Mesothelial cell of epicardium (in vitro differentiated cells): ENCODE measurements around the gene SLC39A12. TPM values are rescaled to one million over a fixed set of nuclear protein-coding genes. Genes with fewer than 3 reads are reported as not detected.
A peak's percentile ranks its signal among the peaks of the same experiment; 100 is the strongest.

ENCODE experiments used
- DNase-seq, 2 experiments: peaks; one replicate each; pipeline ENCODE4 v3.0.0; 2021; ENCODE audit warnings: low spot score in 2 of 2; ENCODE audit not compliant: unreplicated experiment in 2 of 2
- H3K27ac Mint-ChIP-seq: 2 replicates; pipeline ENCODE4 v1.8.0; 2021; ENCODE audit warnings: mixed read lengths
- H3K27me3 Mint-ChIP-seq: 2 replicates; pipeline ENCODE4 v1.8.0; 2021; ENCODE audit warnings: low read depth, mixed read lengths
- H3K36me3 Mint-ChIP-seq: 2 replicates; pipeline ENCODE4 v1.8.0; 2021; ENCODE audit warnings: mixed read lengths
- H3K4me1 Mint-ChIP-seq: 2 replicates; pipeline ENCODE4 v1.8.0; 2021; ENCODE audit warnings: mixed read lengths
- H3K4me3 Mint-ChIP-seq: 2 replicates; pipeline ENCODE4 v1.8.0; 2021; ENCODE audit warnings: mild to moderate bottlenecking, moderate library complexity, mixed read lengths
- H3K9me3 Mint-ChIP-seq: 2 replicates; pipeline ENCODE4 v1.8.0; 2021; ENCODE audit warnings: mixed read lengths
- total RNA-seq: library from RNA; stranded (reverse); gene quantifications from 3 replicates; pipeline ENCODE4 v1.2.1, GENCODE V29; 2021
- TF ChIP-seq, protein P1 (sequence below): fragments of 200-600 bp; sonication (generic); IDR thresholded peaks from one replicate; pipeline ENCODE4 v1.5.0; 2021; ENCODE audit warnings: antibody characterized with exemption; ENCODE audit not compliant: unreplicated experiment

SLC39A12 gene
- total RNA-seq, 1 donor from 2014 or later = not detected

GRCh38 chr10:17989908-17990767 lies 38.4 kb downstream of the SLC39A12 start:
- TF ChIP-seq, protein P1, sequence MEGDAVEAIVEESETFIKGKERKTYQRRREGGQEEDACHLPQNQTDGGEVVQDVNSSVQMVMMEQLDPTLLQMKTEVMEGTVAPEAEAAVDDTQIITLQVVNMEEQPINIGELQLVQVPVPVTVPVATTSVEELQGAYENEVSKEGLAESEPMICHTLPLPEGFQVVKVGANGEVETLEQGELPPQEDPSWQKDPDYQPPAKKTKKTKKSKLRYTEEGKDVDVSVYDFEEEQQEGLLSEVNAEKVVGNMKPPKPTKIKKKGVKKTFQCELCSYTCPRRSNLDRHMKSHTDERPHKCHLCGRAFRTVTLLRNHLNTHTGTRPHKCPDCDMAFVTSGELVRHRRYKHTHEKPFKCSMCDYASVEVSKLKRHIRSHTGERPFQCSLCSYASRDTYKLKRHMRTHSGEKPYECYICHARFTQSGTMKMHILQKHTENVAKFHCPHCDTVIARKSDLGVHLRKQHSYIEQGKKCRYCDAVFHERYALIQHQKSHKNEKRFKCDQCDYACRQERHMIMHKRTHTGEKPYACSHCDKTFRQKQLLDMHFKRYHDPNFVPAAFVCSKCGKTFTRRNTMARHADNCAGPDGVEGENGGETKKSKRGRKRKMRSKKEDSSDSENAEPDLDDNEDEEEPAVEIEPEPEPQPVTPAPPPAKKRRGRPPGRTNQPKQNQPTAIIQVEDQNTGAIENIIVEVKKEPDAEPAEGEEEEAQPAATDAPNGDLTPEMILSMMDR = no peak
- no peak for DNase-seq
- no peaks in the 10 kb centered on the region for H3K27me3 Mint-ChIP-seq
- no peaks in the 10 kb centered on the region for H3K4me1 Mint-ChIP-seq
- no peaks in the 10 kb centered on the region for H3K9me3 Mint-ChIP-seq
- no peak overlapping the region for H3K4me3 Mint-ChIP-seq
- H3K27ac Mint-ChIP-seq = no peak overlapping the region
- no peaks in the 10 kb centered on the region for H3K36me3 Mint-ChIP-seq

DNA sequence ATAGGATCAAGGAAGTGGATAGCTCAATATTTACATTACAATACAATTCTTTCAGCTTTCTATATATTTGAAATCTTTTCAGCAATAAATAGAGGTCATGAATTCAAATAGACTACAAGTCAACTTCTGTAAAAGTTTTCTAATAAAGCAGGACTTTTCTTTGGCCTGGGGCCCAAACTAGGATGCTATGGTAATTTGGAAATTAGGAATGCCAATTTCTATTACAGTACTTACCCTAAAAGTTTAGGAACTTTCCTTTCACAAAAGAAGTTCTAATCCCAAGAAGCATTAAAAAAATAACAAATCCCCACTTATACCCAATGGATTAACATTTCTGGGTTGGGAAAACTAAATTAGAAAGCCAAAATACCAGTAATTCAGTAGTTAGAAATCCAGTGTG lies 40.5 kb downstream of the SLC39A12 start:
- Mint-ChIP-seq H3K36me3 (no peaks in the 10 kb centered on the region), H3K27me3 (no peaks in the 10 kb centered on the region)
- DNase-seq = no peak

GRCh38 chr10:17993361-17993760 lies 41.6 kb downstream of the SLC39A12 start:
- no peaks in the 10 kb centered on the region for H3K27me3 Mint-ChIP-seq

More for the DNA sequence above, 40.5 kb downstream of the SLC39A12 start:
- Mint-ChIP-seq H3K4me1 (no peaks in the 10 kb centered on the region), H3K9me3 (no peaks in the 10 kb centered on the region), H3K27ac (no peak overlapping the region), H3K4me3 (no peak overlapping the region)
- TF ChIP-seq, protein P1 = no peak

DNA sequence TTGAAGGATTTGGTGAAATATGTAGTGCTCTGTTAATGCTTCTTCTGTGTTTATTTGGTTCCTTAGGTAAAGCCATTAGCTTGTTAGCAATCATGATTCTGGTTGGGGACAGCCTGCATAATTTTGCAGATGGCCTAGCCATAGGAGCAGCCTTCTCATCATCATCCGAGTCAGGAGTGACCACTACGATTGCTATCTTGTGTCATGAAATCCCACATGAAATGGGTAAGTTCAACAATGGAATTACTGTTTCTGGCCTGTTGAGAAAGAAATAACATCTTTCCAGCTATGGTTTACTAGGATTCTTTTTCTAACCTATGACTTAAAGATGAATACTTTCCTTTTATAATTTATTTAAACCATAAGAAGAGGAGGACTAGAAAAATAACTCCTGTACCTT lies 48.9 kb downstream of the SLC39A12 start:
- DNase-seq = no peak
- peaks cover 12% of the 10 kb centered on the region for H3K4me1 Mint-ChIP-seq
- TF ChIP-seq, protein P1 = no peak
- H3K9me3 Mint-ChIP-seq = no peaks in the 10 kb centered on the region
- H3K27ac Mint-ChIP-seq = no peak overlapping the region
- H3K27me3 Mint-ChIP-seq = no peaks in the 10 kb centered on the region
- no peak overlapping the region for H3K4me3 Mint-ChIP-seq
- H3K36me3 Mint-ChIP-seq = no peaks in the 10 kb centered on the region

More at GRCh38 chr10:17993361-17993760, 41.6 kb downstream of the SLC39A12 start:
- Mint-ChIP-seq H3K4me3 (no peak overlapping the region), H3K4me1 (no peaks in the 10 kb centered on the region), H3K27ac (no peak overlapping the region), H3K9me3 (no peaks in the 10 kb centered on the region), H3K36me3 (no peaks in the 10 kb centered on the region)
- TF ChIP-seq, protein P1 = no peak
- no peak for DNase-seq

DNA sequence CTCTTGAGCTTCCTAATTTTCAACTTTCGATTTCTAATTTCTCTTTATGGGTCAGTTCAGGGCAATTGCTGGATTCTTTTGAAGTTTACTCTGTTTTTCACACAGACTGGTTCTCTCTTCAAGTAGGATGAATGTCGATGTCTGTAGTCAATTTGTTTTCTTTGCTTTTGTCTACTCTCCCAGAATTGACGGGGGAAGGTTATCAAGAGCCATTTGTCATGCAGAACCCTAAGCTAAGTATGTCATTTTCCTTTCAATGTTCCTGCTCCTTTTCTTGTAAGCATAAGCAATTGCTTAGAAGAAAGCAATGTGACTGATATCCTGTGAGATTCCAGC lies 53.7 kb downstream of the SLC39A12 start:
- Mint-ChIP-seq H3K27me3 (peaks cover 8% of the 10 kb centered on the region), H3K4me3 (no peak overlapping the region), H3K4me1 (peaks cover 20% of the 10 kb centered on the region), H3K27ac (peak overlapping the region; percentile 37), H3K36me3 (no peaks in the 10 kb centered on the region), H3K9me3 (no peaks in the 10 kb centered on the region)
- no peak for DNase-seq
- TF ChIP-seq, protein P1 = no peak
